ENCODE measurements around the gene TMC2. TPM values are rescaled to one million over a fixed set of nuclear protein-coding genes. Genes with fewer than 3 reads are reported as not detected.

TMC2 gene
- total RNA-seq, 2 donors from 2014 or later: 0.26 TPM; not detected in 1

DNA sequence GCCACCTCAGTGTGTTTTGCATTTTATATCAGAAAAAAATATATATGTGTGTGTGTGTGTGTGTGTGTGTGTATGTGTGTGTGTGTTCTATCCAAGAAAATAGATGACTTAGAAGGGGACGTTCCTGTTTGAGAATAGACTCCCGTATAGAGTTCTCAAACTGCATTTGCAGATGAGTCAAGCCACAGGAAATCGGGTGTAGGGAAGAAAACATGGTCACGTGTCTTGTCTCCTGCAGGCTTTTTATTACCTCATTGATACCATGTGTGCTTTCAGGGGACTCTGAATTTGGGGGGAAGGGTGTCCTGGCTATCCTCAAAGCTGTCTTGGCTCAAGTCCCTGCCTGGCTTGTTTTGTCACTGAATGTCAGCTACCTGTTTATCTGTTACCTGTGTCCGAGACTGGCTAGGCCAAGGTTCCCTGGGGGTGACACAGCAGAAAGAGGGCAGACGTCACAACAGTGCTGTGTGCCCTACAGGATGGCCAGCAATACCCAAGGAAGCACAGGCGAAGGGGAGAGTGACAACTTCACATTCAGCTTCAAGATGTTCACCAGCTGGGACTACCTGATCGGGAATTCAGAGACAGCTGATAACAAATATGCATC, 60.4 kb downstream of the TMC2 start:
- Histone ChIP-seq H3K4me3 (no peak overlapping the region), H3K27ac (no peak overlapping the region), H3K9me3 (no peaks in the 10 kb centered on the region), H3K27me3 (no peaks in the 10 kb centered on the region), H3K4me1 (no peaks in the 10 kb centered on the region), H3K36me3 (replicated peaks in 1 of 2; ENCODE audit: insufficient read depth in 1 of 2, low read depth in 2 of 2) (no peaks in the 10 kb centered on the region)
- 54 to 62% methylated on average over 8 of the region's 8 CpGs for WGBS, 2 donors
- TF ChIP-seq POLR2A (IDR thresholded peaks at IDR 0.05): no peak
- TF ChIP-seq, protein P1, sequence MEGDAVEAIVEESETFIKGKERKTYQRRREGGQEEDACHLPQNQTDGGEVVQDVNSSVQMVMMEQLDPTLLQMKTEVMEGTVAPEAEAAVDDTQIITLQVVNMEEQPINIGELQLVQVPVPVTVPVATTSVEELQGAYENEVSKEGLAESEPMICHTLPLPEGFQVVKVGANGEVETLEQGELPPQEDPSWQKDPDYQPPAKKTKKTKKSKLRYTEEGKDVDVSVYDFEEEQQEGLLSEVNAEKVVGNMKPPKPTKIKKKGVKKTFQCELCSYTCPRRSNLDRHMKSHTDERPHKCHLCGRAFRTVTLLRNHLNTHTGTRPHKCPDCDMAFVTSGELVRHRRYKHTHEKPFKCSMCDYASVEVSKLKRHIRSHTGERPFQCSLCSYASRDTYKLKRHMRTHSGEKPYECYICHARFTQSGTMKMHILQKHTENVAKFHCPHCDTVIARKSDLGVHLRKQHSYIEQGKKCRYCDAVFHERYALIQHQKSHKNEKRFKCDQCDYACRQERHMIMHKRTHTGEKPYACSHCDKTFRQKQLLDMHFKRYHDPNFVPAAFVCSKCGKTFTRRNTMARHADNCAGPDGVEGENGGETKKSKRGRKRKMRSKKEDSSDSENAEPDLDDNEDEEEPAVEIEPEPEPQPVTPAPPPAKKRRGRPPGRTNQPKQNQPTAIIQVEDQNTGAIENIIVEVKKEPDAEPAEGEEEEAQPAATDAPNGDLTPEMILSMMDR (IDR thresholded peaks at IDR 0.05): no peak
- intact Hi-C loops (cut with DNase I): no loop called here
- DNase-seq: no peak
- ATAC-seq: no peak

DNA sequence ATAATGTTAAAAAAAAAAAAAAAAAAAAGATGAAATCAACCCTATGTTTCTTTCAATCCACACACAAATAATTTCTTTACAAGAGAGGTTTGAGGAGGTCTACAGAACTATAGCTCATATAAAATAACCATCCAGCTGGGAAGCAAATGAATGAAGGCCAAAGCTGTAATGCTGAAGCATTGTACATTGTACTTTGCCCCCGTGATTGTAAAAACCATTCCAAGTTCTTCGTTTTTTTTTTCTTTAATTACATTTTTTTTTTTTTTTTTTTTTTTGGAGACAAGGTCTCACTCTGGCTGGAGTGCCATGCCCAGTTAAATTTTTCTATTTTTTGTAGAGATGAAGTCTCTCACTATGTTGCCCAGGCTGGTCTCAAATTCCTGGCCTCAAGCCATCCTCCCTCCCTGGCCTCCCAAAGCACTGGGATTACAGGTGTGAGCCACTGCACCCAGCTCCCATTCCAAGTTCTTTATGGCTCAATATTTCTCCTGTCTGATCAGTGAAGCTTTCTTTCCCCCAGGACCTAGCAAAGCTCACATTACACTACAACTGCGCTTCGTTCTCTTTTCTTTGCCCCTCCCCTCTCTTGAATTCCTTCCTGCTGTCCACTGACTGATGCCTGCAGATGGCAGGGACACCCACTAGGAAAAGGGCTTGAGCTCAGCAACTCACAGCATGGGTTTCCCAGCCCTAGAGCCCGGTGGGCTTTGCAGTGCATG, 63.1 kb downstream of the TMC2 start:
- no peaks in the 10 kb centered on the region for H3K4me1 ChIP-seq
- H3K36me3 ChIP-seq (replicated peaks in 1 of 2; ENCODE audit: insufficient read depth in 1 of 2, low read depth in 2 of 2): no peaks in the 10 kb centered on the region
- intact Hi-C loops (cut with DNase I): no loop called here
- no peak overlapping the region for H3K27ac ChIP-seq
- no peak for DNase-seq
- no peaks in the 10 kb centered on the region for H3K9me3 ChIP-seq
- no peaks in the 10 kb centered on the region for H3K27me3 ChIP-seq
- 26 to 50% methylated on average over 5 of the region's 5 CpGs for WGBS, 2 donors
- ATAC-seq: no peak
- TF ChIP-seq POLR2A (IDR thresholded peaks at IDR 0.05): no peak
- TF ChIP-seq, protein P1 (IDR thresholded peaks at IDR 0.05): no peak
- no peak overlapping the region for H3K4me3 ChIP-seq

DNA sequence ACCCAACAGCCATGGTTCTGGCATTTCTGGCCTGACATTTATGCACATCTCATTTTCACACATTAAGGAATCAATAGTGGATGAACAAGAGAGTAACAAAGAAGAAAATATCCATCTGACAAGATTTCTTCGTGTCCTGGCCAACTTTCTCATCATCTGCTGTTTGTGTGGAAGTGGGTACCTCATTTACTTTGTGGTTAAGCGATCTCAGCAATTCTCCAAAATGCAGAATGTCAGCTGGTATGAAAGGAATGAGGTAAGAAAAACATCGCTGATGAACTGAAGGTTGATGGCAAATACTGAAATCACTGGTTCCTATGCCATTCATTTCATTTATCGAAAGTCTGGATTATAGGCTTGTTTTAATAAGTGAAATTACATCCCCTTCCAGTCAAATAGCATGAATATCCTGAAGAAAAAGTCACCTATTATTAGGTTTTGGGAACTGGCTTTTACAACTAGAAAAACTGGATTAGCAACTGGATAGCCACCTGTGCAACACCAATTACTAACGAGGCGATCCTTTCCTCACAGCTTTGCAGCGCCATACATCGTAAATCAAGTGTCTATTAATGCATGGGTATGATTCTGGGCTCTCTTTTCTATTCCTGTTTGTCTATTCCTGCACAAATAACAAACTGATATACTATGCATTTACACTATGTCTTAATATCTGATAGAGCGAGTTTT, 65.8 kb downstream of the TMC2 start:
- TF ChIP-seq POLR2A (IDR thresholded peaks at IDR 0.05): no peak
- TF ChIP-seq, protein P1 (IDR thresholded peaks at IDR 0.05): no peak
- Histone ChIP-seq H3K27ac (no peak overlapping the region), H3K4me1 (no peaks in the 10 kb centered on the region), H3K36me3 (replicated peaks in 1 of 2; ENCODE audit: insufficient read depth in 1 of 2, low read depth in 2 of 2) (no peaks in the 10 kb centered on the region), H3K27me3 (no peaks in the 10 kb centered on the region), H3K9me3 (no peaks in the 10 kb centered on the region), H3K4me3 (no peak overlapping the region)
- WGBS, 2 donors: 52 to 53% methylated on average over 9 of the region's 9 CpGs
- no peak for ATAC-seq
- intact Hi-C loops (cut with DNase I): no loop called here
- no peak for DNase-seq

DNA sequence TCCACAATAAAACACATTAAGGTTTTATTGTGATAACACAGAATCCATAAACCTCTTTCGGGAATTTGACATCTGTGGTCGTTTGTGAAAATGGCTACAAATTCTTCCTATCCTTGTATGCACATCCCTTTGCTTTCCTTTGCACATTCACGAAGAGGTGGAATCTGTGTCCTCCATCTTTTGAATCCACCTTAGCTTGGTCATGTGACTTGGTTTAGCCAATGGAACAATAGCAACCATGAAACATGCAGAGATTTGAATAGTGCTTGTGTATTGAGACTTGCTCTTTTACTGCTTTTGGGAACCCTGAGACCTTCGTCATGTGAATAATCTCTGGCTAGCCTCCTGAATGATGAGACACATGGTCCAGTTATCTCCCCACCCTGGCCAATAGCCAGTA, 66.4 kb downstream of the TMC2 start:
- Histone ChIP-seq H3K4me1 (no peaks in the 10 kb centered on the region), H3K27me3 (no peaks in the 10 kb centered on the region), H3K27ac (no peak overlapping the region), H3K4me3 (no peak overlapping the region), H3K36me3 (replicated peaks in 1 of 2; ENCODE audit: insufficient read depth in 1 of 2, low read depth in 2 of 2) (no peaks in the 10 kb centered on the region), H3K9me3 (no peaks in the 10 kb centered on the region)
- no peak for DNase-seq
- intact Hi-C loops (cut with DNase I): no loop called here
- no peak for ATAC-seq
- TF ChIP-seq, protein P1 (IDR thresholded peaks at IDR 0.05): no peak
- TF ChIP-seq POLR2A (IDR thresholded peaks at IDR 0.05): no peak
- WGBS, 2 donors: 74 to 79% methylated on average over 4 of the region's 4 CpGs
